Uterus (tissue), 2 donors: ENCODE results near the gene SLC27A2.

Source experiments
- POLR2A ChIP-seq, 2 donors: fragments of 450-650 bp; IDR thresholded peaks; one replicate each; pipeline ENCODE4 v1.6.1; 2016; ENCODE audit warnings: antibody characterized with exemption in 2 of 2, mild to moderate bottlenecking in 1 of 2, moderate library complexity in 1 of 2
- TF ChIP-seq, protein P1 (sequence below), 4 experiments: fragments of 200-600 bp in 2 of 4; fragments of 450-650 bp in 2 of 4; sonication (generic) in 2 of 4; IDR thresholded peaks; one replicate each; pipeline ENCODE4 v1.5.1; 2016 to 2019; ENCODE audit warnings: antibody characterized with exemption in 4 of 4, mild to moderate bottlenecking in 2 of 4, moderate library complexity in 1 of 4

DNA sequence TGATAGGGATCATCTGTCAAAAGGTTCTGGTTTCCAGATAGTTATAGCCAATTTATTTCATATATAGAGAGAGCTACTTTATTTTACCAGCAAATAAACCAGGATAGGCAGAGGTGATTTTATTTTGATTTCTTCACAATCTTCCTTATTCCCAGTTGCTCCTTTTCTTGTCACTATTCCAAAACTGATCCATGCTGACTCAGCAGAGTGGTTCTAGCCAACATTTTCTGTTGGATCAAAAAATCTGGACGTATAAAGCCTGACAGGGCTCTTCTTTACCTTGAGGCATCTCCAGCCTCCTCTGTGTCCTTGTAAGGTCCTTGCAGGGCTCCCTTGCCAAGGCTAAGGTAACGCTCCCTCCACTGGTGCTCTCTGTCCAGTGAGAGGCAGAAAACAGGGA is 67.7 kb downstream of the SLC27A2 start:
- TF ChIP-seq, protein P1, sequence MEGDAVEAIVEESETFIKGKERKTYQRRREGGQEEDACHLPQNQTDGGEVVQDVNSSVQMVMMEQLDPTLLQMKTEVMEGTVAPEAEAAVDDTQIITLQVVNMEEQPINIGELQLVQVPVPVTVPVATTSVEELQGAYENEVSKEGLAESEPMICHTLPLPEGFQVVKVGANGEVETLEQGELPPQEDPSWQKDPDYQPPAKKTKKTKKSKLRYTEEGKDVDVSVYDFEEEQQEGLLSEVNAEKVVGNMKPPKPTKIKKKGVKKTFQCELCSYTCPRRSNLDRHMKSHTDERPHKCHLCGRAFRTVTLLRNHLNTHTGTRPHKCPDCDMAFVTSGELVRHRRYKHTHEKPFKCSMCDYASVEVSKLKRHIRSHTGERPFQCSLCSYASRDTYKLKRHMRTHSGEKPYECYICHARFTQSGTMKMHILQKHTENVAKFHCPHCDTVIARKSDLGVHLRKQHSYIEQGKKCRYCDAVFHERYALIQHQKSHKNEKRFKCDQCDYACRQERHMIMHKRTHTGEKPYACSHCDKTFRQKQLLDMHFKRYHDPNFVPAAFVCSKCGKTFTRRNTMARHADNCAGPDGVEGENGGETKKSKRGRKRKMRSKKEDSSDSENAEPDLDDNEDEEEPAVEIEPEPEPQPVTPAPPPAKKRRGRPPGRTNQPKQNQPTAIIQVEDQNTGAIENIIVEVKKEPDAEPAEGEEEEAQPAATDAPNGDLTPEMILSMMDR (IDR thresholded peaks at IDR 0.05) = no peak
- no peak for TF ChIP-seq POLR2A (IDR thresholded peaks at IDR 0.05)
